Stomach (tissue), 9 donors: ENCODE results near the gene KCNIP4. TPM values are rescaled to one million over a fixed set of nuclear protein-coding genes. Genes with fewer than 3 reads are reported as not detected.

Experiments
- DNase-seq, 2 donors: peaks; one replicate each; pipeline versions ENCODE4 v3.0.0 to v3.0.0-alpha.2; 2013 to 2019
- H3K27ac ChIP-seq, 5 donors: fragments of 200-600 bp in 4 of 5; sonication (generic) in 4 of 5; one replicate each; pipeline ENCODE4 v1.5.1; 2013 to 2019; ENCODE audit warnings: mild to moderate bottlenecking in 1 of 5, moderate library complexity in 1 of 5
- H3K27me3 ChIP-seq, 3 donors: fragments of 200-600 bp; sonication (generic); one replicate each; pipeline ENCODE4 v1.5.1; 2017 to 2019; ENCODE audit warnings: mixed run types in 1 of 3
- H3K36me3 ChIP-seq, 4 donors: fragments of 200-600 bp; sonication (generic); 1 replicate in 3 of 4; 2 replicates in 1 of 4; pipeline ENCODE4 v1.5.1; 2016 to 2019
- H3K4me1 ChIP-seq, 4 donors: fragments of 200-600 bp; sonication (generic); one replicate each; pipeline ENCODE4 v1.5.1; 2016 to 2019
- H3K4me3 ChIP-seq, 4 donors: fragments of 200-600 bp; sonication (generic) in 3 of 4; one replicate each; pipeline ENCODE4 v1.5.1; 2016 to 2019; ENCODE audit warnings: mild to moderate bottlenecking in 1 of 4
- H3K9me3 ChIP-seq, 4 donors: fragments of 200-600 bp; sonication (generic); one replicate each; pipeline ENCODE4 v1.5.1; 2016 to 2019
- CTCF ChIP-seq, 7 experiments: fragments of 450-650 bp in 4 of 7; fragments of 200-600 bp in 3 of 7; sonication (generic) in 3 of 7; IDR thresholded peaks; one replicate each; pipeline ENCODE4 v1.5.1; 2016 to 2019; ENCODE audit warnings: antibody characterized with exemption in 7 of 7, control low read depth in 2 of 7, mild to moderate bottlenecking in 1 of 7
- EP300 ChIP-seq: sonication (generic); formaldehyde crosslinking; IDR thresholded peaks from one replicate; pipeline ENCODE4 v1.6.1; 2017; ENCODE audit warnings: antibody characterized with exemption
- POLR2A ChIP-seq, 4 donors: fragments of 450-650 bp; IDR thresholded peaks; one replicate each; pipeline ENCODE4 v1.6.1; 2016; ENCODE audit warnings: antibody characterized with exemption in 4 of 4, control low read depth in 2 of 4, mild to moderate bottlenecking in 1 of 4, moderate library complexity in 1 of 4
- POLR2AphosphoS5 ChIP-seq, 3 donors: sonication (generic); formaldehyde crosslinking; IDR thresholded peaks; one replicate each; pipeline ENCODE4 v1.6.1; 2016; ENCODE audit warnings: antibody characterized with exemption in 3 of 3
- WGBS, 5 donors: extraction: QIAGEN DNeasy Blood & Tissue Kit in 3 of 5; methylation state at CpG; one replicate each; pipeline versions ENCODE4 v1.1.5 to v1.1.7; 2013 to 2018; 5-methylcytosine and 5-hydroxymethylcytosine counted together
- intact Hi-C: fragments of 100-400 bp; cut with DNase I; formaldehyde crosslinking; loops from one replicate; pipeline ENCODE4 v1.15.1; 2023; ENCODE audit warnings: low total_unique reads
- polyA plus RNA-seq, 3 donors: library from polyadenylated mRNA; stranded (reverse); fragments of 200-250 nt; gene quantifications; one replicate each; pipeline ENCODE4 v1.2.3, GENCODE V29; 2013
- total RNA-seq, 5 donors: library from RNA; depleted of rRNA; stranded (reverse); fragments of >200 nt; gene quantifications; one replicate each; pipeline versions ENCODE4 v1.1.0 to v1.2.3, GENCODE V29; 2014 to 2016
- donor health status: healthy with polysubstance abuse.
- donor health status: Bipolar disorder and iron deficiency.
- donor health status: healthy.

The KCNIP4 gene
- total and polyA plus RNA-seq, 8 donors, result 0.23 to 1.8 (median 1.3) TPM; not detected in 4

- Histone ChIP-seq H3K27ac (no peak overlapping the region), H3K4me3 (no peak overlapping the region), H3K27me3 (no peaks in the 10 kb centered on the region), H3K9me3 (peaks cover 0 to 2% (median 0%) of the 10 kb centered on the region in 4 donors), H3K4me1 (no peaks in the 10 kb centered on the region), H3K36me3 (no peaks in the 10 kb centered on the region)
- intact Hi-C loops, result no loop called here
- peak in 1 of 2 donors; percentile 1 for DNase-seq
- no peak for TF ChIP-seq POLR2AphosphoS5 (IDR thresholded peaks at IDR 0.05)
- TF ChIP-seq CTCF (IDR thresholded peaks at IDR 0.05), result no peak
- TF ChIP-seq EP300, result no peak
- TF ChIP-seq POLR2A (IDR thresholded peaks at IDR 0.05), result no peak
- WGBS, 5 donors, result 31 to 39% (median 35%) methylated on average over 4 of the region's 4 CpGs
These were observed 560.9 kb downstream of the KCNIP4 start for GRCh38 chr4:21387683-21388082.

- 72 to 84% (median 79%) methylated on average over 3 of the region's 3 CpGs for WGBS, 5 donors
- intact Hi-C loops, result no loop called here
These were observed 562.3 kb downstream of the KCNIP4 start for GRCh38 chr4:21386166-21386780.

GRCh38 chr4:21385706-21386105, 562.9 kb downstream of the KCNIP4 start:
- Histone ChIP-seq H3K36me3 (no peaks in the 10 kb centered on the region), H3K4me3 (no peak overlapping the region), H3K9me3 (no peaks in the 10 kb centered on the region), H3K27ac (no peak overlapping the region), H3K4me1 (no peaks in the 10 kb centered on the region), H3K27me3 (no peaks in the 10 kb centered on the region)
- no peak for TF ChIP-seq POLR2A (IDR thresholded peaks at IDR 0.05)
- TF ChIP-seq CTCF (IDR thresholded peaks at IDR 0.05), result no peak
- no peak for TF ChIP-seq POLR2AphosphoS5 (IDR thresholded peaks at IDR 0.05)
- TF ChIP-seq EP300, result no peak
- WGBS, 5 donors, result 81 to 88% (median 83%) methylated on average over 4 of the region's 4 CpGs
- intact Hi-C loops, result no loop called here
- DNase-seq, result no peak

More at GRCh38 chr4:21386166-21386780, 562.3 kb downstream of the KCNIP4 start:
- no peak for DNase-seq
- Histone ChIP-seq H3K9me3 (peaks cover 0 to 2% (median 0%) of the 10 kb centered on the region in 4 donors), H3K27ac (no peak overlapping the region), H3K27me3 (no peaks in the 10 kb centered on the region), H3K4me3 (no peak overlapping the region), H3K4me1 (no peaks in the 10 kb centered on the region), H3K36me3 (no peaks in the 10 kb centered on the region)
- TF ChIP-seq EP300 (no peak), POLR2AphosphoS5 (IDR thresholded peaks at IDR 0.05) (no peak), POLR2A (IDR thresholded peaks at IDR 0.05) (no peak), CTCF (IDR thresholded peaks at IDR 0.05) (no peak)

- TF ChIP-seq POLR2A (IDR thresholded peaks at IDR 0.05), result no peak
- no peak for TF ChIP-seq POLR2AphosphoS5 (IDR thresholded peaks at IDR 0.05)
- no peak for TF ChIP-seq EP300
- TF ChIP-seq CTCF (IDR thresholded peaks at IDR 0.05), result no peak
- Histone ChIP-seq H3K27me3 (no peaks in the 10 kb centered on the region), H3K9me3 (no peaks in the 10 kb centered on the region), H3K36me3 (no peaks in the 10 kb centered on the region), H3K4me3 (no peak overlapping the region), H3K27ac (no peak overlapping the region), H3K4me1 (no peaks in the 10 kb centered on the region)
- DNase-seq, result no peak
- 77 to 89% (median 85%) methylated on average over 3 of the region's 3 CpGs for WGBS, 5 donors
- intact Hi-C loops, result no loop called here
These were observed 564.0 kb downstream of the KCNIP4 start for GRCh38 chr4:21384609-21385008.
